Upper lobe of right lung (tissue), 1 donor: ENCODE data around the gene KCNH6. TPM values are rescaled to one million over a fixed set of nuclear protein-coding genes. Genes with fewer than 3 reads are reported as not detected.

Experiments
- ATAC-seq: fragments of 200-7000 bp; cut with Tn5 transposase; one replicate; pipeline ENCODE4 v1.9.1; 2020; ENCODE audit warnings: mild to moderate bottlenecking, moderate library complexity
- DNase-seq: peaks from one replicate; pipeline ENCODE4 v3.0.0-alpha.2; 2020
- H3K27ac ChIP-seq: fragments of 200-600 bp; one replicate; pipeline ENCODE4 v1.8.0; 2022
- H3K27me3 ChIP-seq: fragments of 200-600 bp; one replicate; pipeline ENCODE4 v1.8.0; 2022; ENCODE audit warnings: mild to moderate bottlenecking
- H3K36me3 ChIP-seq: fragments of 200-600 bp; one replicate; pipeline ENCODE4 v1.8.0; 2022
- H3K4me1 ChIP-seq: fragments of 200-600 bp; one replicate; pipeline ENCODE4 v1.8.0; 2022
- H3K4me3 ChIP-seq: fragments of 200-600 bp; one replicate; pipeline ENCODE4 v1.8.0; 2022; ENCODE audit warnings: mild to moderate bottlenecking
- H3K9me3 ChIP-seq: fragments of 200-600 bp; one replicate; pipeline ENCODE4 v1.8.0; 2022
- intact Hi-C: fragments of 100-400 bp; cut with DNase I; formaldehyde crosslinking; loops from one replicate; pipeline ENCODE4 v1.11.0; 2022
- total RNA-seq: library from RNA; stranded (reverse); fragmentation: NEBNext Ultra II Directional; extraction: Animal tissue kit (Norgen Biotek cat#: 25700); gene quantifications from one replicate; pipeline ENCODE4 v1.2.1, GENCODE V29; 2021
- TF ChIP-seq, protein P1 (sequence below): fragments of 200-600 bp; IDR thresholded peaks from one replicate; pipeline ENCODE4 v1.8.0; 2022; ENCODE audit warnings: antibody characterized with exemption
- donor health status: DM: no; HTN: yes; CAD: no; lungs with severe emphysema.

KCNH6 gene
- total RNA-seq, 1 donor from 2014 or later, result not detected

DNA sequence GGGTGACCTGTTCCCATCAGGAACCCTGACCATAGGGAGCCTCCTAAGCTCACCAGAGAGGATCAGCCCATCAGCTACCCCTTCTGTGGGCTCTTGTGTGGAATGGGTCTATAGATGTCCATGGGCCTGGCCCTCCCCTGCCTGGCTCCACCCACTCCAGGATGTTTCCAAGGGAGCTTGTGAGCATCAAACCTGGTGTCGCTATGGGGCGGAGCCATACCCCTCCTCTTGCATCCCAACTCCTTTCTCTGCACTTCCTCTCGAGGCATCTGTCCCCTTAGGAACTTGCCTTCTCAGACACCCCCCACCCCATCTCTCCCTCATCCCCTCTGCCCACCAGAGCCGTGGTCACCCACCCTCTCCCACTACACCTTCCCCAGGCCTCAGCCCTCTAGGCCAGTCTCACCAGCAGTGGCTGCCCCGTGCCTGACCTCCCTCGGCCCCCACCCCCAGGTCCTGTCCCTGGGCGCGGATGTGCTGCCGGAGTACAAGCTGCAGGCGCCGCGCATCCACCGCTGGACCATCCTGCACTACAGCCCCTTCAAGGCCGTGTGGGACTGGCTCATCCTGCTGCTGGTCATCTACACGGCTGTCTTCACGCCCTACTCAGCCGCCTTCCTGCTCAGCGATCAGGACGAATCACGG is 10.4 kb downstream of the KCNH6 start:
- Histone ChIP-seq H3K9me3 (no peaks in the 10 kb centered on the region), H3K27ac (no peak overlapping the region), H3K36me3 (no peaks in the 10 kb centered on the region), H3K4me1 (peaks cover 6% of the 10 kb centered on the region), H3K4me3 (no peak overlapping the region), H3K27me3 (peaks cover 21% of the 10 kb centered on the region)
- intact Hi-C loops, result no loop called here
- ATAC-seq, result no peak
- TF ChIP-seq, protein P1, sequence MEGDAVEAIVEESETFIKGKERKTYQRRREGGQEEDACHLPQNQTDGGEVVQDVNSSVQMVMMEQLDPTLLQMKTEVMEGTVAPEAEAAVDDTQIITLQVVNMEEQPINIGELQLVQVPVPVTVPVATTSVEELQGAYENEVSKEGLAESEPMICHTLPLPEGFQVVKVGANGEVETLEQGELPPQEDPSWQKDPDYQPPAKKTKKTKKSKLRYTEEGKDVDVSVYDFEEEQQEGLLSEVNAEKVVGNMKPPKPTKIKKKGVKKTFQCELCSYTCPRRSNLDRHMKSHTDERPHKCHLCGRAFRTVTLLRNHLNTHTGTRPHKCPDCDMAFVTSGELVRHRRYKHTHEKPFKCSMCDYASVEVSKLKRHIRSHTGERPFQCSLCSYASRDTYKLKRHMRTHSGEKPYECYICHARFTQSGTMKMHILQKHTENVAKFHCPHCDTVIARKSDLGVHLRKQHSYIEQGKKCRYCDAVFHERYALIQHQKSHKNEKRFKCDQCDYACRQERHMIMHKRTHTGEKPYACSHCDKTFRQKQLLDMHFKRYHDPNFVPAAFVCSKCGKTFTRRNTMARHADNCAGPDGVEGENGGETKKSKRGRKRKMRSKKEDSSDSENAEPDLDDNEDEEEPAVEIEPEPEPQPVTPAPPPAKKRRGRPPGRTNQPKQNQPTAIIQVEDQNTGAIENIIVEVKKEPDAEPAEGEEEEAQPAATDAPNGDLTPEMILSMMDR, result no peak
- DNase-seq, result no peak

DNA sequence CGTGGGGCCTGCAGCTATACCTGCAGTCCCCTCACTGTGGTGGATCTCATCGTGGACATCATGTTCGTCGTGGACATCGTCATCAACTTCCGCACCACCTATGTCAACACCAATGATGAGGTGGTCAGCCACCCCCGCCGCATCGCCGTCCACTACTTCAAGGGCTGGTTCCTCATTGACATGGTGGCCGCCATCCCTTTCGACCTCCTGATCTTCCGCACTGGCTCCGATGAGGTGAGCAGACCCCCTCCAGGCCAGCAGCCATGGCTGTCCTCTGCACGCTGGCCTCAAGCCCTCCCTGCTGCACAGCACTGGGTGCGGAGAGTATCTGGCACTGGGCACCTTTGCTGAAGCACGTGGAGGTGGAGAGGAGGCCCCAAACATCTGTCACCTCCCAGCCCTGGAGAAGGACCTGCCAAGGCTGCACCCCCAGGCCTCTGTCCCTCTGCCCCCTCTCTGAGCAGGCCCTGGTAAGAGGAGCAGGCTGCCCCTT is 11.0 kb downstream of the KCNH6 start:
- DNase-seq, result no peak
- H3K4me1 ChIP-seq, result peaks cover 6% of the 10 kb centered on the region
- TF ChIP-seq, protein P1, result no peak
- no peaks in the 10 kb centered on the region for H3K9me3 ChIP-seq
- intact Hi-C loops, result no loop called here
- H3K27me3 ChIP-seq, result peaks cover 27% of the 10 kb centered on the region
- H3K36me3 ChIP-seq, result no peaks in the 10 kb centered on the region
- no peak for ATAC-seq
- no peak overlapping the region for H3K4me3 ChIP-seq
- H3K27ac ChIP-seq, result no peak overlapping the region

GRCh38 chr17:63534816-63535455 is 11.8 kb downstream of the KCNH6 start:
- ATAC-seq (no peak), DNase-seq (no peak)
- H3K4me3 ChIP-seq, result no peak overlapping the region
- peaks cover 35% of the 10 kb centered on the region for H3K27me3 ChIP-seq
- no peaks in the 10 kb centered on the region for H3K9me3 ChIP-seq
- peaks cover 6% of the 10 kb centered on the region for H3K4me1 ChIP-seq
- H3K36me3 ChIP-seq, result no peaks in the 10 kb centered on the region
- intact Hi-C loops, result no loop called here
- TF ChIP-seq, protein P1, result no peak
- no peak overlapping the region for H3K27ac ChIP-seq

DNA sequence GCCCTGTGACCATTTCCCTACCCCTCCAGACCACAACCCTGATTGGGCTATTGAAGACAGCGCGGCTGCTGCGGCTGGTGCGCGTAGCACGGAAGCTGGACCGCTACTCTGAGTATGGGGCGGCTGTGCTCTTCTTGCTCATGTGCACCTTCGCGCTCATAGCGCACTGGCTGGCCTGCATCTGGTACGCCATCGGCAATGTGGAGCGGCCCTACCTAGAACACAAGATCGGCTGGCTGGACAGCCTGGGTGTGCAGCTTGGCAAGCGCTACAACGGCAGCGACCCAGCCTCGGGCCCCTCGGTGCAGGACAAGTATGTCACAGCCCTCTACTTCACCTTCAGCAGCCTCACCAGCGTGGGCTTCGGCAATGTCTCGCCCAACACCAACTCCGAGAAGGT is 12.5 kb downstream of the KCNH6 start:
- H3K9me3 ChIP-seq, result no peaks in the 10 kb centered on the region
- DNase-seq (peak; percentile 44), ATAC-seq (no peak)
- intact Hi-C loops, result no loop called here
- no peak overlapping the region for H3K4me3 ChIP-seq
- H3K27me3 ChIP-seq, result peaks cover 36% of the 10 kb centered on the region
- H3K4me1 ChIP-seq, result peaks cover 6% of the 10 kb centered on the region
- H3K27ac ChIP-seq, result no peak overlapping the region
- TF ChIP-seq, protein P1, result no peak
- no peaks in the 10 kb centered on the region for H3K36me3 ChIP-seq

DNA sequence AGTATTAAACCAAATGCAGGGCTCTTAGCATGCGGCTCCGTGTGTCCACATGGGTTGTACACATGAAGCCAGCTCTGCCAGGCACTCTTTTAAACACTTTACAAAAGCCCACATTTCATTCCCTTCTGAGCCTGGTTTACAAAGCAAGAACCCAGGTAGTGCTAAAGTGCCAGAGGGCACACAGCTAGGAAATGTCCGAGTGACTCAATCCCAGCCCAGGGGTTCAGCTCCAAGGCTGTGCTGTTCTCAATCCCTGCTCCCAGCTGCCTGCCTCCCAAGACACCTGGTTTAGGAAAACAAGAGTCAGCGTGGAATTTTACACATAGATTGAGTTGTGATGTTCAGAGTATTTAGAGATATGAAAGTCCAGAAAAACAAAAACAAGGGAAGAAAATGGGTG is 13.8 kb downstream of the KCNH6 start:
- TF ChIP-seq, protein P1, result no peak
- Histone ChIP-seq H3K4me1 (peaks cover 6% of the 10 kb centered on the region), H3K4me3 (no peak overlapping the region), H3K36me3 (no peaks in the 10 kb centered on the region), H3K27me3 (peaks cover 41% of the 10 kb centered on the region), H3K9me3 (no peaks in the 10 kb centered on the region), H3K27ac (no peak overlapping the region)
- DNase-seq, result peak; percentile 31
- intact Hi-C loops, result no loop called here
- ATAC-seq, result no peak
